GM10266 (cell line): ENCODE results near the gene CCDC134.

Experiments
- DNase-seq: peaks from one replicate; pipeline ENCODE4 v3.0.0; 2012; ENCODE audit errors: extremely low spot score
- TF ChIP-seq, protein P1 (sequence below): IDR thresholded peaks from 2 replicates; pipeline ENCODE4 v1.5.1; 2012; ENCODE audit warnings: mild to moderate bottlenecking, low read depth; ENCODE audit not compliant: control insufficient read depth, insufficient read depth; ENCODE audit errors: missing control alignments

Gene CCDC134

DNA sequence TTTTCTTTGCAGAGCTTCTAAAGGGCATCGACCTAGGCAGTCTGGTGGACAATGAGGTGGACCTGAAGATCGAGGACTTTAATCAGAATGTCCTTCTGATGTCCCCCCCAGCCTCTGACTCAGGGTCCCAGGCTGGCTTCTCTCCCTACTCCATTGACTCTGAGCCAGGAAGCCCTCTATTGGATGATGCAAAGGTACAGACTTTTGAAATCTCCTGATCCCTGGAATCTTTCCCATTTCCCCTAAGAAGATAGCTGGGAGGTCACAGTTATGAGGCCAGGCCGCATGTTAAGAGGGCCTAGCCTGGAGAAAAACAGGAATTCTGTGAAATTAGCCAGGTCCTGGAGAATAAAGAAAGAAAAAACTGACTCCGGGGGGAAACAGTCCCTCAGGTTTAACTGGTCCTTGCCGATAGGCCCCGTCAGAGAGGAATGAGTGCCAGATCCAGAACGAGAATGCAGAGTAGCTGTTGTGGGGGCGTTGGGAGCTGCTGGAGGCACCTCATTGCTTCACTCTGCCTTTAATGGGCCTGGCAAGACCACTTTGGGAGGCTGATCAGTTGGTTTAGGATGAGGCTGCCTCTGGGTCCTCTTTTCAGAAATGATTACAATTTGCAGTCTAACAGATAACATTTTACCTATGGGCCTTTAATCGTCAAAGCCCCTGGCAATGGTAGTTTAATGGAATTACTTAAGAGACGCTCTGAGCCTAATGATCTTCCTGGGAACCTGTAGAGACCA lies 75.2 kb downstream of the CCDC134 start:
- DNase-seq = no peak
- TF ChIP-seq, protein P1, sequence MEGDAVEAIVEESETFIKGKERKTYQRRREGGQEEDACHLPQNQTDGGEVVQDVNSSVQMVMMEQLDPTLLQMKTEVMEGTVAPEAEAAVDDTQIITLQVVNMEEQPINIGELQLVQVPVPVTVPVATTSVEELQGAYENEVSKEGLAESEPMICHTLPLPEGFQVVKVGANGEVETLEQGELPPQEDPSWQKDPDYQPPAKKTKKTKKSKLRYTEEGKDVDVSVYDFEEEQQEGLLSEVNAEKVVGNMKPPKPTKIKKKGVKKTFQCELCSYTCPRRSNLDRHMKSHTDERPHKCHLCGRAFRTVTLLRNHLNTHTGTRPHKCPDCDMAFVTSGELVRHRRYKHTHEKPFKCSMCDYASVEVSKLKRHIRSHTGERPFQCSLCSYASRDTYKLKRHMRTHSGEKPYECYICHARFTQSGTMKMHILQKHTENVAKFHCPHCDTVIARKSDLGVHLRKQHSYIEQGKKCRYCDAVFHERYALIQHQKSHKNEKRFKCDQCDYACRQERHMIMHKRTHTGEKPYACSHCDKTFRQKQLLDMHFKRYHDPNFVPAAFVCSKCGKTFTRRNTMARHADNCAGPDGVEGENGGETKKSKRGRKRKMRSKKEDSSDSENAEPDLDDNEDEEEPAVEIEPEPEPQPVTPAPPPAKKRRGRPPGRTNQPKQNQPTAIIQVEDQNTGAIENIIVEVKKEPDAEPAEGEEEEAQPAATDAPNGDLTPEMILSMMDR = no peak
